GM19397 (cell line): Measurements from ENCODE around the gene ARL14.

Experiments used
- ATAC-seq: cut with Tn5 transposase; IDR thresholded peaks from one replicate; pipeline ENCODE4 v1.9.1; 2021; ENCODE audit warnings: mild to moderate bottlenecking, moderate library complexity; ENCODE audit not compliant: unreplicated experiment

The ARL14 gene

DNA sequence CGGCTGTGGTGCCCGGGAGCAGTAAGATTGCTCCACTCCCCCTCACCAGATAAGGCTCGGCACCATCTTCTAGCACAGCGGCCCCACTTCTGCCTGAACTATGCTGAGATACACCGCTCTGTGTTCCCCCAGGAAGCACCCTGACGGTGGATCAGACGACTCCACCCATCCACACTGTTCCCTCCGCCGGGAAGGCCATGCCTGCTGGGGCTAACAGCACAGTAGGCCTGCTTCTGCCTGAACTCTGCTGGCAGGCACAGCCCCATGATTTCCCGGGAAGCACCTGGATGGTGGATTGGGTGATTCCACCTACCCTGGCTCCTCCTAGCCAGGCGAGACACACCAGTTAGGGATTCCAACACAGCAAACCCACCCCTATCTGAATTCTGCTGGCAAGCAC, 42.8 kb downstream of the ARL14 start:
- ATAC-seq: no peak

DNA sequence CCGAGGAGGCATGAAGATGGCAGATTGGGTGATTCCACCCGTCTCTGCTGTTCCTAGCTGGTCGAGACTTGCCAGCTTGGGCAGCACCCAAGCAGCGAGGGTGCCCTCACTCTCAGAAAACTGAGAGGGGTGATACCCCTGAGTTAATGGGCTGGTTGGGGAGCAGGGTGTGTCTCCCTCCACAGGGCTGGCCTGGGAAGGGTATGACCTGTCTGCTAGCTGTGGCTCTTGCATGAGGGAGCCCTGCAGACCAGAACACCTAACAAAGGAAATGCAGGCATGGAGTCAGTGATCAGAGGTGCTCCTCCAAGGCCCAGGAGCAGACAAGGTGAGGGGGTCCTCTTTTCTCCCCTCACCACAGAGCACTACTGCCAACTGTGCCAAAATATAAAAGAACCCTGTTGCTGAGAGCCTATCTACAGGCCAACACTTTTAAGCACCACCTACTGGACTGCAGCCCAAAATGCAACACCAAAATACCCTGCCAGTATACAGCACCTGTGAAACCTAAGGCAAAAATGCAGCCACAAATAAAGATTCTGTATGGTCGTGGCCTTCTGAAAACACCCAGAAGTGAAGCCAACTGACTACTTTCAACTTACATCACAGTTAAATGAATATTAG, 43.3 kb downstream of the ARL14 start:
- no peak for ATAC-seq

DNA sequence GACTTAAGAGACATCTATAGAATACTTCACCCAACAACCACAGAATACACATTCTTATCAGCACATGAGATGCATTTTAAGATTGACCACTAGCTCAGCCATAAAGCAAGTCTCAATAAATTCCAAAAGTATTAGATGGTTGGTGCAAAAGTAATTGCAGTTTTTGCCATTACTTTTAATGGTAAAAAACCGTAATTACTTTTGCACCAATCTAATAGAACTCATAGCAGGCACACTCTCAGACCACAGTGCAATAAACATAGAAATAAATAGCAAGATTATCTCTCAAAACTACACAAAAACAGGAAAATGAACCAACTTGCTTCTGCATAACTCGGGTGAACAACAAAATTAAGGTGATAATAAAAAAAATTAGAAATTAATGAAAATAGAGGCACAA, 45.4 kb downstream of the ARL14 start:
- ATAC-seq: no peak

DNA sequence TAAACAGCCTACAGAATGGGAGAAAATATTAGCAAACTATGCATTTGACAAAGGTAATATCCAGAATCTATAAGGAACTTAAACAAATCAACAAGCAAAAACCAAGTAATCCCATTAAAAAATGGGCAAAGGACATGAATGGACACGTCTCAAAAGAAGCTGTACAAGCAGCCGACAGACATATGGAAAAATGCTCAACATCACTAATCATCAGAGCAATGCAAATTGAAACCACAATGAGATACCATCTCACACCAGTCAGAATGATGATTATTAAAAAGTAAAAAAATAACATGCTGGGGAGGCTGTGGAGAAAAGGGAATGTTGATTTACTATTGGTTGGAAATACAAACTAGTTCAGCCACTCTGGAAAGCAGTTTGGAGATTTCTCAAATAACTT, 48.4 kb downstream of the ARL14 start:
- no peak for ATAC-seq
